ENCODE results near the gene SFSWAP. TPM values are rescaled to one million over a fixed set of nuclear protein-coding genes. Genes with fewer than 3 reads are reported as not detected.

SFSWAP gene
- total and polyA plus RNA-seq, 2 of the 8 experiments (the other 6 are each of a cell fraction or from before 2014, with no cell fraction given) = 36.5 to 49.5 TPM

DNA sequence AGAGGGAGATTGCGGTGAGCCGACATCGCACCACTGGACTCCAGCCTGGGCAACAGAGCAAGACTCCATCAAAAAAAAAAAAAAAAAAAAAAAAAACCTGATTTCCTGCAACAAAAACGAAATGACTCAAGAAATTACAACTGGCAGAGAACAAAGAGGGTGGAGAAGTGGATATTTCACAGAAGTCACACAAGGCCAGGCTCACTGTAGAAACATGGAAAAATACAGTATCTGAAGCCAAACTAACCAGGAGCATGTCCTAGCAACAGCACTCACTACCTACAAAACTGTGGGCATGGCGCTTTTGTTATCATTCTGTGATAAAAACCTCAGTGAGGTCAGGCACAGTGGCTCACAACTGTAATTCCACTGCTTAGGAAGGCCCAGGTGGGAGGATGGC lies 105.6 kb downstream of the SFSWAP start:
- H4K91ac ChIP-seq (replicated peaks; ENCODE audit: insufficient read length, low read length) = no peak overlapping the region
- no peak overlapping the region for H3K27ac ChIP-seq (ENCODE audit: low read depth, low read length)
- no peaks in the 10 kb centered on the region for H4K20me1 ChIP-seq (replicated peaks in 1 of 2; ENCODE audit: control insufficient read depth in 1 of 2, insufficient read depth in 2 of 2, low read length in 2 of 2)
- H2BK20ac ChIP-seq (ENCODE audit: low read length) = 0 out of 2 replicates have a peak overlapping the region, but pooled peaks have one; percentile 18
- no peak overlapping the region for H2AFZ ChIP-seq (ENCODE audit: low read length)
- H3K9ac ChIP-seq (replicated peaks in 1 of 4; ENCODE audit: extremely low read depth in 1 of 4, low read depth in 3 of 4, low read length in 3 of 4) = no peak overlapping the region
- H2BK5ac ChIP-seq (ENCODE audit: low read depth, low read length) = no peak overlapping the region
- ChIA-PET CTCF (ENCODE audit: partially characterized antibody) (interaction anchor here (0.9 kb wide), 1 partner anchor 19 kb away, joined by 6 read pairs; no protein-coding TSS in a partner anchor), POLR2A (ENCODE audit: partially characterized antibody) (interaction anchor here (0.6 to 1.3 kb wide), 3 partner anchors 13 to 274 kb away, joined by 3 to 5 read pairs (median 3); no protein-coding TSS in a partner anchor)
- peaks cover 0 to 3% (median 0%) of the 10 kb centered on the region in 4 experiments; a peak in 1 of 7 replicates for H3K4me1 ChIP-seq (replicated peaks in 1 of 4; ENCODE audit: control insufficient read depth in 3 of 4, insufficient read depth in 4 of 4, low read length in 3 of 4)
- no peak overlapping the region for H3K56ac ChIP-seq (replicated peaks; ENCODE audit: insufficient read length, low read depth, low read length)
- no peak overlapping the region for H4K8ac ChIP-seq (ENCODE audit: extremely low read depth, insufficient read depth, low read length)
- no peak overlapping the region for H3K4me2 ChIP-seq (ENCODE audit: insufficient read depth in 1 of 2, low read depth in 2 of 2, low read length in 2 of 2)
- WGBS, 2 experiments (ENCODE audit: extremely low coverage in 1 of 2, insufficient coverage in 1 of 2, insufficient read length in 1 of 2, insufficient replicate concordance in 2 of 2, low coverage in 1 of 2, low lambda C conversion rate in 2 of 2, missing lambda C conversion rate in 1 of 2) = 89% methylated on average over 2 of the region's 5 CpGs; no CpG with 5 or more reads in 1 of the 2 experiments
- H4K5ac ChIP-seq (ENCODE audit: insufficient read length, low read depth, low read length) = no peak overlapping the region
- no peaks in the 10 kb centered on the region for H3K36me3 ChIP-seq (ENCODE audit: control insufficient read depth in 2 of 4, insufficient read depth in 4 of 4, low read length in 3 of 4)
- peaks cover 3 to 6% of the 10 kb centered on the region in 2 experiments; a peak in 2 of 4 replicates for H3K9me3 ChIP-seq (ENCODE audit: insufficient read depth in 2 of 2, low read depth in 1 of 2, low read length in 1 of 2)
- H2BK15ac ChIP-seq (ENCODE audit: low read length) = no peak overlapping the region
- DNase-seq (ENCODE audit: low read depth in 1 of 2, low spot score in 2 of 2) = no peak
- H2BK120ac ChIP-seq (replicated peaks; ENCODE audit: low read depth, low read length) = no peak overlapping the region
- no peak overlapping the region for H3K4ac ChIP-seq (replicated peaks; ENCODE audit: insufficient read length, low read depth, low read length)
- H2AK5ac ChIP-seq (ENCODE audit: low read depth, low read length) = no peak overlapping the region
- H3K18ac ChIP-seq (ENCODE audit: extremely low read depth, low read length) = no peak overlapping the region
- no peak for FAIRE-seq
- H3K23ac ChIP-seq (ENCODE audit: insufficient read length) = no peak overlapping the region
- no peak overlapping the region for H2BK12ac ChIP-seq (ENCODE audit: low read depth, low read length)
- no peaks in the 10 kb centered on the region for H3K79me2 ChIP-seq (ENCODE audit: control insufficient read depth in 1 of 2, insufficient read depth in 2 of 2, low read length in 2 of 2)
- no peaks in the 10 kb centered on the region for H3K79me1 ChIP-seq (ENCODE audit: low read depth, low read length)
- H3K4me3 ChIP-seq (ENCODE audit: extremely low read depth in 1 of 4, insufficient read depth in 2 of 4, low read depth in 3 of 4, low read length in 4 of 4) = no peak overlapping the region
- no peaks in the 10 kb centered on the region; a peak in 1 of 7 replicates for H3K27me3 ChIP-seq (replicated peaks in 1 of 4; ENCODE audit: control insufficient read depth in 3 of 4, extremely low read depth in 1 of 4, insufficient read depth in 3 of 4, low read length in 3 of 4)
- no peak overlapping the region for H3K14ac ChIP-seq (ENCODE audit: insufficient read length)
- no peaks in the 10 kb centered on the region for H3K23me2 ChIP-seq (ENCODE audit: low read depth, low read length)
- no peak for TF ChIP-seq MAX (IDR thresholded peaks at IDR 0.05)
- no peak for TF ChIP-seq SRF (IDR thresholded peaks at IDR 0.05; ENCODE audit: low read depth, low read length)
- no peak for TF ChIP-seq EGR1 (IDR thresholded peaks at IDR 0.05; ENCODE audit: borderline replicate concordance, low read depth, low read length)
